D721Med (cell line): ENCODE measurements around the gene CHRND.

ENCODE experiments used
- DNase-seq: peaks from one replicate; pipeline ENCODE4 v3.0.0; 2011; ENCODE audit warnings: low spot score; ENCODE audit not compliant: insufficient read length
- FAIRE-seq: peaks from 2 replicates; lab custom pipeline; 2011; peaks lifted over from hg19 to GRCh38; lab: Jason Lieb, UNC
- TF ChIP-seq, protein P1 (sequence below): IDR thresholded peaks from 2 replicates; pipeline ENCODE4 v1.5.1; 2012; ENCODE audit warnings: mild to moderate bottlenecking, control low read depth; ENCODE audit not compliant: insufficient read depth; ENCODE audit errors: missing control alignments

Gene CHRND

DNA sequence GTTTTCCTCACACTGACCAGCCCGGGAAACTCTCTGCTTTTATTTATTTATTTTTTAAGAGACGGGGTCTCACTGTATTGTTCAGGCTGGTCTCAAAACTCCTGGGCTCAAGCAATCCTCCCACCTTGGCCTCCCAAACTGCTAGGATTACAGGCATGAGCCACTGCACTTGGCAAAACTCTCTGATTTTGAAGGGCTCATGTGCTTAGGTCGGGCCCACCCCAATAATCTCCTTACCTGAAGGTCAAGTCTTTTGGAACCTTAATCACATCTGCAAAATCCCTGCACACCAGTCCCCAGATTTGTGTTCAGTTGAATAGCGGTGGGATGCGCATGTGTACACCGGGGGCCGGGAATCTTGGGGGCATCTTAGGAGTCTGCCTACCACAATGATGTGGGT lies 30.7 kb upstream of the CHRND start:
- no peak for FAIRE-seq
- TF ChIP-seq, protein P1, sequence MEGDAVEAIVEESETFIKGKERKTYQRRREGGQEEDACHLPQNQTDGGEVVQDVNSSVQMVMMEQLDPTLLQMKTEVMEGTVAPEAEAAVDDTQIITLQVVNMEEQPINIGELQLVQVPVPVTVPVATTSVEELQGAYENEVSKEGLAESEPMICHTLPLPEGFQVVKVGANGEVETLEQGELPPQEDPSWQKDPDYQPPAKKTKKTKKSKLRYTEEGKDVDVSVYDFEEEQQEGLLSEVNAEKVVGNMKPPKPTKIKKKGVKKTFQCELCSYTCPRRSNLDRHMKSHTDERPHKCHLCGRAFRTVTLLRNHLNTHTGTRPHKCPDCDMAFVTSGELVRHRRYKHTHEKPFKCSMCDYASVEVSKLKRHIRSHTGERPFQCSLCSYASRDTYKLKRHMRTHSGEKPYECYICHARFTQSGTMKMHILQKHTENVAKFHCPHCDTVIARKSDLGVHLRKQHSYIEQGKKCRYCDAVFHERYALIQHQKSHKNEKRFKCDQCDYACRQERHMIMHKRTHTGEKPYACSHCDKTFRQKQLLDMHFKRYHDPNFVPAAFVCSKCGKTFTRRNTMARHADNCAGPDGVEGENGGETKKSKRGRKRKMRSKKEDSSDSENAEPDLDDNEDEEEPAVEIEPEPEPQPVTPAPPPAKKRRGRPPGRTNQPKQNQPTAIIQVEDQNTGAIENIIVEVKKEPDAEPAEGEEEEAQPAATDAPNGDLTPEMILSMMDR = no peak
- no peak for DNase-seq

DNA sequence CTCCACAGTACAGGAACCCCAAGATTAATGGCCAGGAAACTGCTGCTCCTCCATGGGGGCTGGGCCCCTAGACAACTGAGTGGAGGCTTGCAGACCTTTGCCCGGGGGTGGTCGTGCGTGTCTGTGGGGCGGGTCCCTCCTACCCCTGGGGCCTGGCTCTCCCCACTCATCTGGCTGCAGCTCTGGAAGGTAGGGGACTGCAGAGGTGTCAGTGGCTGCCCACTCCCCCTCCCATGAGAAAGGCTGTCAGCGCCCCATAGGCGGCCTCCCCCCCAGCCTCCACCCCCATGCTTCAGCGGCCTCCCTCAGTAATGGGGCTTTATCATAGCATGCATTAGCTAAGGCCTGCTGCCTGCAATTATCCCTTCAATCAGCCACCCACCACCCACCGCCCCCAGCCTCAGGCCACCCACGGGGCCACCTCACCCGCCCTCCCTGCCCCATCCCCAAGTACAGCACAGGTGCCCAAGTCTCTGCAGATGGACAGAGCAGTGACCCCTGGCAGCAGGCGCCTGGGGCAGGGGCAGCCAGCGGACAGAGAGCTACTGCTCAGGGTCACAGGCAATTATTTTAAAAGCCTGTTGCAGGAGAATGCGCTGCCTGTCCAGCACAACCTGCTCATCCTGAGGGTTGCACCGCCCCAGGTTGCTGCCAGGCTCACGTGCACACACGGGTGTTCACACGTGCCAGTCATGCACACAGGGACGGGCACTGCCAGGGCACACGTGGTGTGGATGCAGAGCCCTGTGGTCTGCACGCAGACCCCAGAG lies 29.3 kb upstream of the CHRND start:
- FAIRE-seq = no peak
- TF ChIP-seq, protein P1 = no peak

DNA sequence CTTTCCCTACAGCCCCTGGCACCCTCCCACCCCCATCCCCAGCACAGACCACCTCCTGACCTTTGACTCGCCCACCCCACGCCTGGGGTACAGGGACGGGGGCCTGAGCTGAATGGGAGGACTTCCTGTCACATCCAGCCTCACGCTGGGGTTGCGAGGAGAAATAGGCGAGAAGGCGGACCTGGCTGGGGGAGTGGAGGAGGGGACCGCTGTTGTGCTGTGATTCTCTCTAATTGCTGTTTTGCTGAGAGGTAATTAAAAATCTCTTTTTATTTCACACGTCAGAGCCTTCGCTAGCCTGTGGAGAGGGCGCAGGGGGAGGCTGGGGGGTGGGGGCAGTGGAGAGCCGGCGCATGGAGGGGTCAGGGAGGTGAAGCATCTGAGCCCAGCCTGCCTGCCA lies 28.6 kb upstream of the CHRND start:
- FAIRE-seq (no peak), DNase-seq (no peak)
- TF ChIP-seq, protein P1 = no peak

More for the DNA sequence above, 29.3 kb upstream of the CHRND start:
- no peak for DNase-seq

DNA sequence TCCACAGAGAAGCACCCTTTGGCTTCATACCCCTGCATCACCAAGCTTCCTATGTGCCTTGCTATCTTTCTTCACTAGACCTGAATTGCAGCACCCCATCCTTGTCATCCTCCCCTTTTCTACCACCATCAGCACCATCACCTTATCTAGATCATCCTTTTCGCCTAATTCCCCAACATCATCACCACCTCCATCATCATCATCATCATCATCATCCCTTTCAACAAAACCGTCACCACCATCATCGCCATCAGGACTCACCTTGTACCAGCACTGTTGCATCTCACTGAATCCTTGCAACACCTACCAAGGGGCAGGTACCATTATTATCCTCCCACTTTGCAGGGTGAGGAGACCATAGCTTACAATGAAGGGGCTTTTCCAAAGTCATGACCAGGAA lies 27.5 kb upstream of the CHRND start:
- DNase-seq (no peak), FAIRE-seq (no peak)
- TF ChIP-seq, protein P1 = no peak

DNA sequence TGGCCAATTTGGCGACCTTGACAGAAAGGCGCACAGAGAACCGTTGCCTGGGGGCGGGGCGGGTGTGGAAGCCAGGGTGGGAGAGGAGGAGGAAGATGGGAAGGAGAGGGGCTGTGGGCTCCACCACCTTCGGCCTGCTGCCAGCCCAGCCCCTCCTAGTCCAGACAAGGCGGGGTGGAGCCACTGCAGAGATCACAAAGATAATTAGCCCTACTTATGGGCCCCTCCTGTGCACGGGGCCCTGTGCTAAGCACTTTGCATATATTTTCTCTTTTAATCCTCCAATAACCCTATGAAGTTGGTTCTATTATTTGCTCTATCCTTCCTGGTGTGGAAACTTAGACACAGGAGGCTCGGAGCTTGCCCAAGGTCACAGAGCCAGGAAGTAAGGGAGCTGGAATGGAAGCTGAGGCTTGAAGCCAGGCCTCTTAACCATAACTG lies 24.6 kb upstream of the CHRND start:
- FAIRE-seq (no peak), DNase-seq (no peak)
- TF ChIP-seq, protein P1 = no peak

DNA sequence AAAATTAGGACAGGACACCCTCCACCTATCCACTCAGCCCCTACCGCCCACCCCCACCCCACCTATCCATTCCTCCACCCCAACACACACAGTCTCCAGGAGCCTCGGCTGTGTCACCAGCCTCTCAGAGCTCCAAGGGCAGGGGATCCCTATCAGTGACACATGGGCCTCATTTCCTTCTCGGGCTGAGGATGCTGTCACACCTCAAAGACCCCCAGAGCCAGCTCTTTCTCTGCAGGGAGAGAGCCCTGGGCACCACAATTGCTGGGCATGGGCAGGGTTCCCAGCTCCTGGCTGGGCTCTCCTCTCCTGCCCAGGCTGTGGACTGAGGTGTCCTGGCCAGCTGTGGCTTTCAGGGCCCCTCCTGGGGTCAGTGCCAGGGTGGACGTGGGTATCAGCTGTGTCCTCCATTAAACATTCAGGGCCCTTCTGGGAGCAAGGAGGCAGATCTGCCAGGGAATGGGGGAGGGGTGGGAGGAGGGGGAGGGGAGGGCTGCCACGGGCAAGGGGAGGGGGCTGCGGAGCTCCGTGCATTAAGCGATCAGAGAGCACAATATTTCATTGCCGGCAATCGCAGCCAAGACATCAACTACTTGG lies 24.1 kb upstream of the CHRND start:
- FAIRE-seq (no peak), DNase-seq (no peak)
- TF ChIP-seq, protein P1 = no peak

DNA sequence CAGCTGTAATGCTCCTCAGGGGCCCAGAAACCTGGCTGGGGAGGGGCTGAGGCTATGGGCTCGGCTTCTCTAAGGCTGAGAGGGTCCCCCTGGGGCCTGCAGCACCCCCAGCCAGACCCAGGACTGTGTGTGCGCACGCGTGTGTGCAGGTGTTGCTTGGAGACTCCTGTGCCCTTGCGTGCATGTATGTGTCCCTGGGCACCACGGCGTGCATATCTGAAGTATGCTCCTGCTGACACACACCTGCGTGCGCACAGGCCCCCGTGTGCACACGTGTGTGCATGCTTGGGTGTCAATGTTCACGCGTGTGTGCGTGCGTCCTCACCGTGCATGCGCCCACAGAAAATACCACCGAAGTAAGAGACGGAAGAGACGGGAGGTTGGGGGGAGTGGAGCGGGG lies 23.4 kb upstream of the CHRND start:
- TF ChIP-seq, protein P1 = no peak
- FAIRE-seq (no peak), DNase-seq (no peak)
